ENCODE measurements around the gene MRGPRX4. TPM values are rescaled to one million over a fixed set of nuclear protein-coding genes. Genes with fewer than 3 reads are reported as not detected.
"Not testable (repeated sequence)": the region's sequence is repeated elsewhere in the genome, so short reads cannot be mapped to it uniquely, and the experiment has no call there.

The MRGPRX4 gene
- total RNA-seq: not detected

GRCh38 chr11:18172666-18173065 lies at the start of gene MRGPRX4:
Gene MRGPRX4 (plus strand): TSS chr11:18172837. CDS start chr11:18173257, 420 bp downstream.
- DNase-seq (ENCODE audit: low spot score in 2 of 2) (no peak), FAIRE-seq (no peak)

- not testable (repeated sequence) for FAIRE-seq; DNase-seq (ENCODE audit: low spot score in 2 of 2)
Observed at GRCh38 chr11:18131115-18131514, 41.5 kb upstream of the MRGPRX4 start.

GRCh38 chr11:18132341-18132740 lies 40.3 kb upstream of the MRGPRX4 start, which contains the start of gene MRGPRX3:
Gene MRGPRX3 (plus strand): TSS chr11:18132571. CDS start chr11:18137203, 4,632 bp downstream.
- FAIRE-seq: no peak

DNA sequence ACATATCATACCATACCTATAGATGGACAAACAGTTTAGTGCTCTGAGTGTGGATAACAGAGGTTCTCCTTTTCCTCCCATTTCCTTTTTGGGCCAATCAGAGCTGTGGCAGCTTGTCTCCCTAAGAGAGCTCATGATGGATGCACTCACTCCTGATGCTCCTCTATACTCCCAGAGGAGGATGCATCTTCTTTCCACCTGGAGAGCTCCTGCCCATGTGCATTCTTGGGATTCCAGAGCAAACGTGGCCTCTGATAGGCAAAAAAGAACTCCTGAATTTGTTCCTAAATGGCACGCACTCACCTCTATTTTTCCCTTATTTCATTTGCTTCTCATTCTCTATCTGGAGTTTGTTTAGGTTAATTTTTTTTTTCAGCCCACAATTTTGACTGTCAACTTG lies 37.3 kb upstream of the MRGPRX4 start:
- DNase-seq (ENCODE audit: low spot score in 2 of 2) (no peak), FAIRE-seq (no peak)

More at GRCh38 chr11:18132341-18132740, 40.3 kb upstream of the MRGPRX4 start, which contains the start of gene MRGPRX3:
- DNase-seq (ENCODE audit: low spot score in 2 of 2): no peak

- DNase-seq (ENCODE audit: low spot score in 2 of 2) (no peak), FAIRE-seq (no peak)
Observed at GRCh38 chr11:18137186-18137800, 35.3 kb upstream of the MRGPRX4 start.

GRCh38 chr11:18140145-18140544 lies 32.5 kb upstream of the MRGPRX4 start:
- FAIRE-seq (no peak), DNase-seq (ENCODE audit: low spot score in 2 of 2) (no peak)

GRCh38 chr11:18144243-18144642 lies 28.4 kb upstream of the MRGPRX4 start:
- no peak for FAIRE-seq

GRCh38 chr11:18145025-18145424 lies 27.6 kb upstream of the MRGPRX4 start:
- FAIRE-seq (no peak), DNase-seq (ENCODE audit: low spot score in 2 of 2) (no peak)

More at GRCh38 chr11:18144243-18144642, 28.4 kb upstream of the MRGPRX4 start:
- DNase-seq (ENCODE audit: low spot score in 2 of 2): no peak

GRCh38 chr11:18145837-18146236 lies 26.8 kb upstream of the MRGPRX4 start:
- FAIRE-seq: no peak
- no peak for DNase-seq (ENCODE audit: low spot score in 2 of 2)

DNA sequence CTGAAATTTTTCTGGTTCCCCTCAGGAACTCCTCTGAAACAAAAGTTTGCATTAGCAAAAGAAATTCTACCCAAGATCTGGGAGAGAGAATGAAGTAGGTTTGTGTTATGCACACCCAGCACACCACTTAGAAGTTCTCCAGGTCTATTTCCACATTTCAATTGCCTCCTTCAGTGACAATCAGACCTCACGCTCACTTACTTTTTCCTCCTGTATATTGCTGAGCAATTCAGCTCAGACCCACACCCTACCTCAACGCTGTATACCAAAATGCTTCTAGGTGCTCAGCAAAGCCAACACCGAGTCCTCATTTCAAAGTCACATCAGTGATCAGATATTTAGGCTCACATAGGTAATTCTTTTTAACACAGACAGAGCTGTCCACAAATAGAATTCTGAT lies 21.1 kb upstream of the MRGPRX4 start:
- FAIRE-seq (no peak), DNase-seq (ENCODE audit: low spot score in 2 of 2) (no peak)

GRCh38 chr11:18168372-18168771 lies 4.3 kb upstream of the MRGPRX4 start:
- no peak for DNase-seq (ENCODE audit: low spot score in 2 of 2)
- FAIRE-seq: no peak

DNA sequence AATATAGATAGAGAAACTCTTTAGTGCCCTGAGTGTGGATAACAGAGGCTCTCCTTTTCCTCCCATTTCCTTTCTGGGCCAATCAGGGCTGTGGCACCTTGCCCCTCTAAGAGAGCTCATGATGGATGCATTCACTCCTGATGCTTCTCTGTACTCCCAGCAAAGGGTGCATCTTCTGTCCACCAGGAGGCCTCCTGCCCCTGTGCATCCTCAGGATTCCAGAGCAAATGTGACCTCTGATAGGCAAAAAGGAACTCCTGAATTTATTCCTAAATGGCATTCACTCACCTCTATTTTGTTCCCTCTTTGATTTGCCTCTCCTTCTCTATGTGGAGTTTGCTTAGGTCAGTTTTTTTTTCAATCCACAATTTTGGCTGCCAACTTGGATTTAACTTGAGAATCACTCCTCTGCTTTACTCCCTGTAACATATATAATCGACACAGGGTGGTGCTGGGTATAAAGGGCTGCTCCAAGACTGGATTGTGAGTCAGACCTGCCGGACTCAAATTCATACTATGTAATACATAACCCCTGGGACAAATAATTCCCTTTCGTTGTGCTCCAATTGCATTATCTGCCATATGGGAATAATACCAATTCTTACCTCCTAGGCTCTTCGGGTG lies 1.1 kb upstream of the MRGPRX4 start:
- DNase-seq (ENCODE audit: low spot score in 2 of 2): no peak

GRCh38 chr11:18173225-18173866 lies 709 bp downstream of the MRGPRX4 start:
- FAIRE-seq (no peak), DNase-seq (ENCODE audit: low spot score in 2 of 2) (no peak)

More for the DNA sequence above, 1.1 kb upstream of the MRGPRX4 start:
- no peak for FAIRE-seq

GRCh38 chr11:18188796-18189195 lies 16.2 kb downstream of the MRGPRX4 start:
- FAIRE-seq (no peak), DNase-seq (ENCODE audit: low spot score in 2 of 2) (no peak)

- not testable (repeated sequence) for DNase-seq (ENCODE audit: low spot score in 2 of 2); FAIRE-seq
Observed at GRCh38 chr11:18189476-18190245, 17.0 kb downstream of the MRGPRX4 start.

DNA sequence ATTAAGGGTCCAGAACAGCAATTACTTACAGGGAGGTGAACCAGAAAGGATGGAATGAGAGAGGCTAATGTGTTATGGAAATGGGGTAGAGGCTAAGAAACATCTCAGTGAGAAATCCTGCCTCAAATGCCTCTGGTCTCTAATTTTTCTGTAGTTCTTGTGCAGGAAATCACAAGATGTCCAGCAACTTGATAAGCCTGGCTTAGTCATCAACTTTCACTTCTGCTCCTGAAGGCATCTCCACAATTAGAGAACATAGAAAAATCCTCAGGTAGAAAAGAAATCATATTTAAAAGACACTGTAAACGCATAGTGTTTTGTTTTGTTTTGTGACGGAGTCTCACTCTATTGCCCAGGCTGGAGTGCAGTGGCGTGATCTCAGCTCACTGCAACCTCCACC lies 18.7 kb downstream of the MRGPRX4 start:
- DNase-seq (ENCODE audit: low spot score in 2 of 2) (no peak), FAIRE-seq (no peak)

- DNase-seq (ENCODE audit: low spot score in 2 of 2) (no peak), FAIRE-seq (no peak)
Observed at GRCh38 chr11:18193010-18193409, 20.4 kb downstream of the MRGPRX4 start.

- FAIRE-seq: no peak
- DNase-seq (ENCODE audit: low spot score in 2 of 2): no peak
Observed at GRCh38 chr11:18196532-18196931, 23.9 kb downstream of the MRGPRX4 start.

GRCh38 chr11:18197738-18198137 lies 25.1 kb downstream of the MRGPRX4 start:
- DNase-seq (ENCODE audit: low spot score in 2 of 2); FAIRE-seq: not testable (repeated sequence)

DNA sequence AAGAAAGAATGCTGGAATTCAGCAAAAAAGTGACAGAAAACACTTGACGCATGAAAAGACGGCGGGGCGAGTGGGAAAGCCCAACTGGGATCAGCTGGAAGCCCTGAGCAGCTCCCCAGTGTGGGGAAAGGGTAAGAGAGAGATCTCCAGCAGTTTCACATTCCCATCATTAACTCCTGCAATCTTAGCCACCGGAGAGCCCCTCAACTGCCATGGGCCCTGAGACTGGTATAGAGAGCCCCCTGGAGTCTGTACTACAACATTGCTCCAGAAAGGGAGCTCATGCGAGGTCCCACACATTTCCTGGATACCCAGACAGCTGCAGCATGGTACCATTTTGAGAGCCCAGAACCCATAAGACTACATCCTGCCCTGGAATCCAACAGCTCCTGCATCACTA lies 31.1 kb downstream of the MRGPRX4 start:
- no peak for FAIRE-seq
- DNase-seq (ENCODE audit: low spot score in 2 of 2): no peak

DNA sequence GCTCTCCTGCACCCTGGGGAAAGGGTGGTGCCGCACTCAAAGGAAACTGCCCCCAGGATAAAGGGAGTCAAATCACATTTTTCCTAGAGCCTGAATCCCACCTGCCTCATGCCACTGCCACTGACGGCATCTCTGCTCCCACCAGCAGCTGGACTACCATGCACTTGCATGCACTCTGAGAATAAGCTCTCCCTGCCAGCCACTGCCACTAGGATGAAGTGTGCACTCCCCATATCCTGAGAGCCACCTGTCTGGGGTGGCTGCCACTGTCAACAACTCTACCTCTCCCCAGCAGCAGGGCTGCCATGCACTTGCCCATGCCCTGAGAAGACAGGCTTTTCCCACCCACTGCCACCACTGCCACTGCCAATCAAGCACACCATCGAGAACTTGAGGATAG lies 31.6 kb downstream of the MRGPRX4 start:
- FAIRE-seq: no peak
- no peak for DNase-seq (ENCODE audit: low spot score in 2 of 2)

Measured in frontal cortex (tissue), 4 donors.